ENCODE data around the gene TASOR.
A peak's percentile ranks its signal among the peaks of the same experiment; 100 is the strongest.

Gene TASOR

GRCh38 chr3:56684029-56684428 lies 964 bp upstream of the TASOR start:
- Histone ChIP-seq H3K9me3 (ENCODE audit: control extremely low read depth in 1 of 5, control insufficient read depth in 4 of 5, insufficient read depth in 2 of 5, low read depth in 1 of 5, low read length in 4 of 5) (peaks cover 0 to 4% (median 0%) of the 10 kb centered on the region in 5 experiments), H3K4me1 (ENCODE audit: control extremely low read depth in 1 of 4, control insufficient read depth in 4 of 4, insufficient read depth in 4 of 4, low read length in 3 of 4) (peaks cover 9 to 23% (median 12%) of the 10 kb centered on the region in 4 experiments), H3K36me3 (ENCODE audit: control insufficient read depth in 4 of 4, insufficient read depth in 4 of 4, low read length in 3 of 4) (peaks cover 0 to 3% (median 1%) of the 10 kb centered on the region in 4 experiments), H3K4me3 (ENCODE audit: control insufficient read depth in 1 of 7, extremely low read depth in 1 of 7, insufficient read depth in 4 of 7, low read depth in 2 of 7, low read length in 6 of 7) (no peak overlapping the region), H3K27me3 (replicated peaks in 2 of 5; ENCODE audit: control insufficient read depth in 4 of 5, insufficient read depth in 5 of 5, low read length in 4 of 5) (no peaks in the 10 kb centered on the region), H3K27ac (ENCODE audit: insufficient read depth in 1 of 2, low read depth in 1 of 2, low read length in 2 of 2, poor library complexity in 1 of 2, severe bottlenecking in 2 of 2) (no peak overlapping the region)
- no peak for DNase-seq
- CTCF ChIA-PET = interaction anchor here (1.6 to 2.9 kb wide), 2 partner anchors 11 to 12 kb away, joined by 7 to 8 read pairs; no protein-coding TSS in a partner anchor
- POLR2A ChIA-PET = no interaction called here
- 99% methylated on average over 10 of the region's 13 CpGs for WGBS (ENCODE audit: insufficient coverage)

GRCh38 chr3:56682462-56683121 lies 473 bp downstream of the TASOR start:
- Histone ChIP-seq H3K27me3 (replicated peaks in 2 of 5; ENCODE audit: control insufficient read depth in 4 of 5, insufficient read depth in 5 of 5, low read length in 4 of 5) (no peaks in the 10 kb centered on the region), H3K27ac (ENCODE audit: insufficient read depth in 1 of 2, low read depth in 1 of 2, low read length in 2 of 2, poor library complexity in 1 of 2, severe bottlenecking in 2 of 2) (peak overlapping the region; percentile 95 to 97), H3K9me3 (ENCODE audit: control extremely low read depth in 1 of 5, control insufficient read depth in 4 of 5, insufficient read depth in 2 of 5, low read depth in 1 of 5, low read length in 4 of 5) (peaks cover 0 to 4% (median 0%) of the 10 kb centered on the region in 5 experiments), H3K4me1 (ENCODE audit: control extremely low read depth in 1 of 4, control insufficient read depth in 4 of 4, insufficient read depth in 4 of 4, low read length in 3 of 4) (peaks cover 9 to 23% (median 12%) of the 10 kb centered on the region in 4 experiments), H3K36me3 (ENCODE audit: control insufficient read depth in 4 of 4, insufficient read depth in 4 of 4, low read length in 3 of 4) (peaks cover 0 to 3% (median 1%) of the 10 kb centered on the region in 4 experiments), H3K4me3 (ENCODE audit: control insufficient read depth in 1 of 7, extremely low read depth in 1 of 7, insufficient read depth in 4 of 7, low read depth in 2 of 7, low read length in 6 of 7) (peak overlapping the region; percentile 73 to 94 (median 89))
- DNase-seq = peak; percentile 76 to 87 (median 76)
- WGBS (ENCODE audit: insufficient coverage) = under 1% methylated on average over 30 of the region's 58 CpGs
- POLR2A ChIA-PET = interaction anchor here (0.5 to 1.0 kb wide), 5 partner anchors 10 to 119 kb away, joined by 3 to 6 read pairs (median 4); partner anchors contain the start of gene ARHGEF3
- CTCF ChIA-PET = no interaction called here

- Histone ChIP-seq H3K4me3 (ENCODE audit: control insufficient read depth in 1 of 7, extremely low read depth in 1 of 7, insufficient read depth in 4 of 7, low read depth in 2 of 7, low read length in 6 of 7) (peak overlapping the region; percentile 73 to 94 (median 89)), H3K9me3 (ENCODE audit: control extremely low read depth in 1 of 5, control insufficient read depth in 4 of 5, insufficient read depth in 2 of 5, low read depth in 1 of 5, low read length in 4 of 5) (peaks cover 0 to 4% (median 0%) of the 10 kb centered on the region in 5 experiments), H3K4me1 (ENCODE audit: control extremely low read depth in 1 of 4, control insufficient read depth in 4 of 4, insufficient read depth in 4 of 4, low read length in 3 of 4) (peaks cover 9 to 23% (median 12%) of the 10 kb centered on the region in 4 experiments), H3K27ac (ENCODE audit: insufficient read depth in 1 of 2, low read depth in 1 of 2, low read length in 2 of 2, poor library complexity in 1 of 2, severe bottlenecking in 2 of 2) (peak overlapping the region; percentile 95 to 97), H3K27me3 (replicated peaks in 2 of 5; ENCODE audit: control insufficient read depth in 4 of 5, insufficient read depth in 5 of 5, low read length in 4 of 5) (no peaks in the 10 kb centered on the region), H3K36me3 (ENCODE audit: control insufficient read depth in 4 of 4, insufficient read depth in 4 of 4, low read length in 3 of 4) (peaks cover 0 to 4% (median 3%) of the 10 kb centered on the region in 4 experiments)
- WGBS (ENCODE audit: insufficient coverage) = 2% methylated on average over 4 of the region's 10 CpGs
- no peak for DNase-seq
- ChIA-PET CTCF (no interaction called here), POLR2A (interaction anchor here (0.5 to 1.0 kb wide), 5 partner anchors 11 to 120 kb away, joined by 3 to 6 read pairs (median 4); partner anchors contain the start of gene ARHGEF3)
Measured at GRCh38 chr3:56681984-56682461, 1.0 kb downstream of the TASOR start.

DNA sequence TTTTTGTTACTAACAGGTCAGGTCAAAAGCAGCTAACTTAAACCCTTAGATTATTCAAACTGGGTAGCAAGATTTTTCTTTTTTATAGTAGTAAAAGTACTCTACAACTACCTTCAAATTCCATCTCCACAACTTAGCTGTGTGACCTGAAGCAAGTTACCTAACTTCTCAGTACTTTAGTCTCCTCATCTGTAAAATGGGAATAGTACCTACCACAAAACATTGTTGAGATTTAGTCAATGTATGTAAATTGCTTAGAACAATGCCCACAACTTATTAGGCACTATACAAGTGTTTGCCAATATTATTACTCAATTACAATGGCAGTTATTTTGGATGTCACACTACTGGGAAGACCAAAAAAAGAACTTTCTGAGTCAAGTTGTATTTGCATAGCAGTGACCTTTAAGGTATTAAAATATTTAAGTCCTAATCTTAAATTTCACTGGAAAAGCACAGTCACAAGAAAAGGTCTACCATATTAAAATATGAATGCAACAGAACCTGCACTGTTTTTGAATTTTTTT lies 2.9 kb downstream of the TASOR start:
- Histone ChIP-seq H3K9me3 (ENCODE audit: control extremely low read depth in 1 of 5, control insufficient read depth in 4 of 5, insufficient read depth in 2 of 5, low read depth in 1 of 5, low read length in 4 of 5) (peaks cover 0 to 4% (median 0%) of the 10 kb centered on the region in 5 experiments), H3K27ac (ENCODE audit: insufficient read depth in 1 of 2, low read depth in 1 of 2, low read length in 2 of 2, poor library complexity in 1 of 2, severe bottlenecking in 2 of 2) (no peak overlapping the region), H3K4me1 (ENCODE audit: control extremely low read depth in 1 of 4, control insufficient read depth in 4 of 4, insufficient read depth in 4 of 4, low read length in 3 of 4) (peaks cover 9 to 23% (median 12%) of the 10 kb centered on the region in 4 experiments), H3K4me3 (ENCODE audit: control insufficient read depth in 1 of 7, extremely low read depth in 1 of 7, insufficient read depth in 4 of 7, low read depth in 2 of 7, low read length in 6 of 7) (no peak overlapping the region), H3K27me3 (replicated peaks in 2 of 5; ENCODE audit: control insufficient read depth in 4 of 5, insufficient read depth in 5 of 5, low read length in 4 of 5) (no peaks in the 10 kb centered on the region), H3K36me3 (ENCODE audit: control insufficient read depth in 4 of 4, insufficient read depth in 4 of 4, low read length in 3 of 4) (peaks cover 0 to 4% (median 3%) of the 10 kb centered on the region in 4 experiments)
- ChIA-PET POLR2A (no interaction called here), CTCF (no interaction called here)
- no peak for DNase-seq

DNA sequence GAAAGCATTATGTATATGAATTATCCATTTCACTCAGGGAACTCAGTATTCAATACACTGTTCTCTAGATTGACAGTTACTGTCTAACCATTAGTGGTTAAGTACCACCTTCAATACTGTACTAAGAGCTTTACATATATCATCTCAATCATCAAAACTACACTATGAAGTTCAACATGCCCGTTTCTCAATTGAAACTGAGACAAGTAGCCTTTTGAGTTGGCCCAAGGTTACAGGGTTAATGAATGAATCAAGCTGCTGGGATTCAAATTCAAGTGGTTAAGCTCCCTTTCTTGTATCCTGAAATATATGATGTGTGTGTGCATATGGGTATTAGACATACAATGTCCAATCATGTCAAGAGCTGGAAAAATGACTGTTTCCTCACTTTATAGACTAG lies 5.8 kb downstream of the TASOR start:
- DNase-seq = no peak
- no CpG with 5 or more reads among the region's 1 CpG for WGBS (ENCODE audit: insufficient coverage)

GRCh38 chr3:56673781-56674457 lies 9.1 kb downstream of the TASOR start:
- H3K4me1 ChIP-seq (ENCODE audit: control extremely low read depth in 1 of 4, control insufficient read depth in 4 of 4, insufficient read depth in 4 of 4, low read length in 3 of 4) = no peaks in the 10 kb centered on the region
- no peak overlapping the region for H3K4me3 ChIP-seq (ENCODE audit: control insufficient read depth in 1 of 7, extremely low read depth in 1 of 7, insufficient read depth in 4 of 7, low read depth in 2 of 7, low read length in 6 of 7)
- CTCF ChIA-PET = interaction anchor here (0.6 to 1.7 kb wide), 5 partner anchors 12 to 1577 kb away, joined by 3 to 7 read pairs (median 4); no protein-coding TSS in a partner anchor
- H3K27ac ChIP-seq (ENCODE audit: insufficient read depth in 1 of 2, low read depth in 1 of 2, low read length in 2 of 2, poor library complexity in 1 of 2, severe bottlenecking in 2 of 2) = no peak overlapping the region
- WGBS (ENCODE audit: insufficient coverage) = no CpG with 5 or more reads among the region's 2 CpGs
- peaks cover 16 to 39% (median 21%) of the 10 kb centered on the region in 4 experiments for H3K36me3 ChIP-seq (ENCODE audit: control insufficient read depth in 4 of 4, insufficient read depth in 4 of 4, low read length in 3 of 4)
- no peak for DNase-seq
- H3K9me3 ChIP-seq (ENCODE audit: control extremely low read depth in 1 of 5, control insufficient read depth in 4 of 5, insufficient read depth in 2 of 5, low read depth in 1 of 5, low read length in 4 of 5) = no peaks in the 10 kb centered on the region
- H3K27me3 ChIP-seq (replicated peaks in 2 of 5; ENCODE audit: control insufficient read depth in 4 of 5, insufficient read depth in 5 of 5, low read length in 4 of 5) = no peaks in the 10 kb centered on the region
- POLR2A ChIA-PET = interaction anchor here (0.6 kb wide), 1 partner anchor 18 kb away, joined by 7 read pairs; no protein-coding TSS in a partner anchor

More for the DNA sequence above, 5.8 kb downstream of the TASOR start:
- Histone ChIP-seq H3K36me3 (ENCODE audit: control insufficient read depth in 4 of 4, insufficient read depth in 4 of 4, low read length in 3 of 4) (peaks cover 6 to 9% (median 7%) of the 10 kb centered on the region in 4 experiments), H3K4me1 (ENCODE audit: control extremely low read depth in 1 of 4, control insufficient read depth in 4 of 4, insufficient read depth in 4 of 4, low read length in 3 of 4) (peaks cover 3 to 21% (median 12%) of the 10 kb centered on the region in 4 experiments), H3K4me3 (ENCODE audit: control insufficient read depth in 1 of 7, extremely low read depth in 1 of 7, insufficient read depth in 4 of 7, low read depth in 2 of 7, low read length in 6 of 7) (no peak overlapping the region), H3K27me3 (replicated peaks in 2 of 5; ENCODE audit: control insufficient read depth in 4 of 5, insufficient read depth in 5 of 5, low read length in 4 of 5) (no peaks in the 10 kb centered on the region), H3K9me3 (ENCODE audit: control extremely low read depth in 1 of 5, control insufficient read depth in 4 of 5, insufficient read depth in 2 of 5, low read depth in 1 of 5, low read length in 4 of 5) (no peaks in the 10 kb centered on the region), H3K27ac (ENCODE audit: insufficient read depth in 1 of 2, low read depth in 1 of 2, low read length in 2 of 2, poor library complexity in 1 of 2, severe bottlenecking in 2 of 2) (no peak overlapping the region)
- ChIA-PET CTCF (interaction anchor here (1.1 to 1.3 kb wide), 2 partner anchors 12 to 29 kb away, joined by 3 to 4 read pairs; no protein-coding TSS in a partner anchor), POLR2A (no interaction called here)

Measured in common myeloid progenitor, CD34-positive (primary cell).